IMR-90 (cell line): ENCODE results near the gene RAB15. TPM values are rescaled to one million over a fixed set of nuclear protein-coding genes. Genes with fewer than 3 reads are reported as not detected.

Experiments
- ATAC-seq: fragments of 200-7000 bp; cut with Tn5 transposase; 2 replicates; pipeline ENCODE4 v1.9.1; 2020; ENCODE audit warnings: low read depth, mild to moderate bottlenecking, moderate library complexity
- BruUV-seq: library from RNA; stranded (reverse); fragments of 400-500 nt; replicated peaks from 2 replicates; lab custom pipeline; 2021; lab: Mats Ljungman, UMichigan
- CTCF ChIA-PET: fragments of 300-600 bp; formaldehyde crosslinking; extraction: SDS; loops from one replicate; lab custom pipeline; 2021; ENCODE audit warnings: antibody characterized with exemption; lab: Yijun Ruan, JAX
- POLR2A ChIA-PET: fragments of 300-600 bp; sonication (Branson Sonifier 250); formaldehyde crosslinking; loops from one replicate; lab custom pipeline; 2022; ENCODE audit warnings: antibody characterized with exemption; ENCODE audit not compliant: unreplicated experiment; lab: Charles Lee
- DNase-seq: peaks from one replicate; pipeline ENCODE4 v3.0.0; 2013
- H2AFZ ChIP-seq: replicated peaks from 2 replicates; pipeline ENCODE3; 2013; ENCODE audit warnings: low read length, mild to moderate bottlenecking; ENCODE audit not compliant: poor library complexity
- H2AK5ac ChIP-seq: 2 replicates; pipeline ENCODE4 v1.6.1; 2013; ENCODE audit warnings: low read depth, low read length, inconsistent platforms
- H2AK9ac ChIP-seq: replicated peaks from 2 replicates; pipeline ENCODE3; 2013; ENCODE audit warnings: mild to moderate bottlenecking, low read depth, low read length, moderate library complexity; ENCODE audit not compliant: poor library complexity
- H2BK120ac ChIP-seq: 2 replicates; pipeline ENCODE4 v1.6.1; 2013; ENCODE audit warnings: low read depth, low read length, inconsistent platforms
- H2BK15ac ChIP-seq: 3 replicates; pipeline ENCODE4 v1.6.1; 2013; ENCODE audit warnings: low read depth, low read length, inconsistent platforms
- H2BK20ac ChIP-seq: 2 replicates; pipeline ENCODE4 v1.6.1; 2013; ENCODE audit warnings: low read depth, mild to moderate bottlenecking, inconsistent platforms, low read length, moderate library complexity
- H2BK5ac ChIP-seq: 2 replicates; pipeline ENCODE4 v1.6.1; 2013; ENCODE audit warnings: mild to moderate bottlenecking, low read depth, low read length, inconsistent platforms; ENCODE audit not compliant: poor library complexity, severe bottlenecking
- H3K14ac ChIP-seq: replicated peaks from 2 replicates; pipeline ENCODE4 v1.6.1; 2013; ENCODE audit warnings: low read depth, low read length, inconsistent platforms
- H3K18ac ChIP-seq: 2 replicates; pipeline ENCODE4 v1.6.1; 2013; ENCODE audit warnings: low read depth, low read length, control low read depth
- H3K23ac ChIP-seq: 2 replicates; pipeline ENCODE4 v1.6.1; 2013; ENCODE audit warnings: low read depth, low read length, inconsistent platforms
- H3K27ac ChIP-seq: 2 replicates; pipeline ENCODE4 v1.5.1; 2013; ENCODE audit warnings: mild to moderate bottlenecking, control low read depth, low read length; ENCODE audit not compliant: insufficient read depth
- H3K27me3 ChIP-seq: 2 replicates; pipeline ENCODE4 v1.6.1; 2013; ENCODE audit warnings: low read length; ENCODE audit not compliant: control insufficient read depth, insufficient read depth
- H3K36me3 ChIP-seq: 2 replicates; pipeline ENCODE4 v1.6.1; 2013; ENCODE audit warnings: low read length, mixed read lengths; ENCODE audit not compliant: control insufficient read depth, insufficient read depth
- H3K4ac ChIP-seq: 2 replicates; pipeline ENCODE4 v1.6.1; 2013; ENCODE audit warnings: low read depth, low read length, inconsistent platforms
- H3K4me1 ChIP-seq: 2 replicates; pipeline ENCODE4 v1.6.1; 2013; ENCODE audit warnings: low read length, mixed read lengths; ENCODE audit not compliant: control insufficient read depth, insufficient read depth
- H3K4me2 ChIP-seq: 2 replicates; pipeline ENCODE4 v1.6.1; 2013; ENCODE audit warnings: low read depth, mild to moderate bottlenecking, control low read depth, low read length, moderate library complexity
- H3K4me3 ChIP-seq: 2 replicates; pipeline ENCODE4 v1.5.1; 2013; ENCODE audit warnings: low read depth, mild to moderate bottlenecking, control low read depth, low read length, moderate library complexity; ENCODE audit not compliant: insufficient read depth
- H3K56ac ChIP-seq: 2 replicates; pipeline ENCODE4 v1.6.1; 2013; ENCODE audit warnings: low read length, inconsistent platforms; ENCODE audit not compliant: insufficient read depth; ENCODE audit errors: extremely low read depth
- H3K79me1 ChIP-seq, 2 experiments: 2 replicates each; pipeline ENCODE4 v1.6.1; 2013; ENCODE audit warnings: low read length in 2 of 2, inconsistent platforms in 1 of 2, low read depth in 1 of 2
- H3K9ac ChIP-seq: 2 replicates; pipeline ENCODE4 v1.6.1; 2013; ENCODE audit warnings: low read depth, low read length, control low read depth
- H3K9me1 ChIP-seq: 2 replicates; pipeline ENCODE4 v1.6.1; 2013; ENCODE audit warnings: low read length, inconsistent platforms; ENCODE audit not compliant: insufficient read depth
- H3K9me3 ChIP-seq: 2 replicates; pipeline ENCODE4 v1.6.1; 2013; ENCODE audit warnings: low read length; ENCODE audit not compliant: control insufficient read depth, insufficient read depth
- H4K20me1 ChIP-seq: 2 replicates; pipeline ENCODE4 v1.6.1; 2013; ENCODE audit warnings: low read length, inconsistent platforms; ENCODE audit not compliant: insufficient read depth
- H4K5ac ChIP-seq: 2 replicates; pipeline ENCODE4 v1.6.1; 2013; ENCODE audit warnings: mild to moderate bottlenecking, low read depth, low read length, control low read depth
- H4K8ac ChIP-seq, 2 experiments: 2 replicates each; pipeline ENCODE4 v1.6.1; 2013; ENCODE audit warnings: low read depth in 2 of 2, low read length in 2 of 2, control low read depth in 1 of 2, inconsistent platforms in 1 of 2
- H4K91ac ChIP-seq: 2 replicates; pipeline ENCODE4 v1.6.1; 2013; ENCODE audit warnings: low read depth, low read length, inconsistent platforms; ENCODE audit not compliant: insufficient read depth
- CHD1 ChIP-seq: IDR thresholded peaks from 2 replicates; pipeline ENCODE4 v1.6.1; 2012; ENCODE audit warnings: low read depth, low read length, improper control_type of control experiment
- FOS ChIP-seq: fragments of 150-350 bp; IDR thresholded peaks from 2 replicates; pipeline ENCODE4 v1.6.1; 2016; ENCODE audit warnings: low read depth, low read length
- MAFK ChIP-seq: IDR thresholded peaks from 2 replicates; pipeline ENCODE4 v1.6.1; 2012; ENCODE audit warnings: low read depth, low read length, improper control_type of control experiment
- MAZ ChIP-seq: IDR thresholded peaks from 2 replicates; pipeline ENCODE4 v1.6.1; 2012; ENCODE audit warnings: low read depth, mild to moderate bottlenecking, low read length, improper control_type of control experiment, moderate library complexity, borderline replicate concordance
- RAD21 ChIP-seq: IDR thresholded peaks from 2 replicates; pipeline ENCODE4 v1.6.1; 2012; ENCODE audit warnings: low read length, improper control_type of control experiment
- SMC3 ChIP-seq: fragments of 150-350 bp; IDR thresholded peaks from 2 replicates; pipeline ENCODE4 v1.6.1; 2016; ENCODE audit warnings: low read depth, mild to moderate bottlenecking, antibody characterized with exemption, low read length, moderate library complexity
- WGBS, 2 experiments: methylation state at CpG; one replicate each; pipeline versions ENCODE4 v1.1.5 to v1.1.7; 2013; ENCODE audit warnings: missing lambda C conversion rate in 2 of 2; ENCODE audit not compliant: insufficient read length in 1 of 2; ENCODE audit errors: extremely low coverage in 2 of 2; 5-methylcytosine and 5-hydroxymethylcytosine counted together
- dilution Hi-C: fragments of 300-500 bp; cut with HindIII; formaldehyde crosslinking; loops from one replicate; pipeline ENCODE4 v1.14.3; 2018; ENCODE audit warnings: low sequenced_read_pairs; ENCODE audit not compliant: unreplicated experiment
- in situ Hi-C: fragments of 300-500 bp; cut with MboI; formaldehyde crosslinking; loops from 3 replicates; pipeline ENCODE4 v1.14.3; 2019; ENCODE audit warnings: low sequenced_read_pairs, inconsistent platforms, mixed read lengths
- intact Hi-C: fragments of 100-400 bp; cut with micrococcal nuclease; formaldehyde crosslinking; loops from 2 replicates; pipeline ENCODE4 v1.10.0; 2022
- polyA plus RNA-seq, 3 experiments: library from polyadenylated mRNA; depleted of rRNA; stranded (reverse); fragments of >200 nt; gene quantifications; 2 replicates each; pipeline ENCODE4 v1.2.3, GENCODE V29; 2012; ENCODE audit warnings: low replicate concordance in 1 of 3
- total RNA-seq: library from RNA; depleted of rRNA; stranded (reverse); fragments of >200 nt; gene quantifications from 2 replicates; pipeline ENCODE4 v1.2.3, GENCODE V29; 2012

RAB15 gene
- total and polyA plus RNA-seq, 2 of the 4 experiments (the other 2 are of a cell fraction) = 3.4 to 7.8 TPM

DNA sequence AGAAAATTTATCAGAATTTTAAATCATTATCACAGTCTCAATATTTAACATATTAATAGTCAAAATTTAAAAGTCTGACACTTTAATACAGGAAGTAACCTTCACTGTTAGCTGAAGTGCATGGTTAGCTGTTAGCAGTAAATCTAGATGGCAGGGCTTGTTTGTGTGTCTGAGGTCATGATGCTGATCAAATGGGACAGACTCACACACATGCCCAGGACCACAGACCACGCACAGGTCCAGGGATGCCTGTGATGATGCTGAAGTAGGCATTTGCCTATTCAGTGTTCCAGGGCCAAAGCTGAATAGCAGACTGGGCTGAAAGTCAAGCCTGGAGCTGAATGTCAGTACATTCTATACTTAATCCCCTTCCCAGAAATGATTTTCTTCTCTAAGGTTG is 35.1 kb upstream of the RAB15 start:
- no peak overlapping the region for H2AFZ ChIP-seq
- H2BK20ac ChIP-seq = no peak overlapping the region
- no peak overlapping the region for H2AK9ac ChIP-seq
- H2AK5ac ChIP-seq = peak overlapping the region; percentile 13; the same call in 1 of the 2 replicates
- no peak overlapping the region for H3K4me2 ChIP-seq
- no peak overlapping the region for H2BK15ac ChIP-seq
- no peak overlapping the region; a peak in 1 of 4 replicates for H4K8ac ChIP-seq
- POLR2A ChIA-PET = no interaction called here
- H2BK120ac ChIP-seq = no peak overlapping the region
- dilution Hi-C loops = no loop called here
- ATAC-seq (no peak), DNase-seq (no peak)
- H3K27ac ChIP-seq = no peak overlapping the region
- H4K5ac ChIP-seq = no peak overlapping the region
- H3K9me1 ChIP-seq = peaks cover 7% of the 10 kb centered on the region; the same call in 1 of the 2 replicates
- no peaks in the 10 kb centered on the region for H4K20me1 ChIP-seq
- no peak overlapping the region for H3K14ac ChIP-seq
- H3K9me3 ChIP-seq = no peaks in the 10 kb centered on the region
- TF ChIP-seq CHD1 = no peak
- TF ChIP-seq MAFK = no peak
- TF ChIP-seq SMC3 = no peak
- no peak for TF ChIP-seq FOS
- TF ChIP-seq RAD21 = no peak
- TF ChIP-seq MAZ = no peak
- H3K23ac ChIP-seq = no peak overlapping the region
- no peak overlapping the region for H4K91ac ChIP-seq
- CTCF ChIA-PET = interaction anchor here (3.5 kb wide), 1 partner anchor 13 kb away, joined by 16 read pairs; no protein-coding TSS in a partner anchor
- peaks cover 7% of the 10 kb centered on the region; the same call in 1 of the 2 replicates for H3K36me3 ChIP-seq
- H3K4me3 ChIP-seq = no peak overlapping the region
- no peak overlapping the region for H3K9ac ChIP-seq
- intact Hi-C loops = no loop called here
- in situ Hi-C loops = no loop called here
- H2BK5ac ChIP-seq = no peak overlapping the region
- H3K4ac ChIP-seq = no peak overlapping the region
- no CpG with 5 or more reads among the region's 1 CpG for WGBS, 2 experiments
- H3K79me1 ChIP-seq = peaks cover 0 to 16% of the 10 kb centered on the region in 2 experiments
- no peaks in the 10 kb centered on the region for H3K27me3 ChIP-seq
- no TSS peak for BruUV-seq
- H3K4me1 ChIP-seq = peaks cover 6% of the 10 kb centered on the region; the same call in 1 of the 2 replicates
- H3K56ac ChIP-seq = no peak overlapping the region
- no peak overlapping the region for H3K18ac ChIP-seq
